Pancreas (tissue), 10 donors: ENCODE data around the gene CTAGE4. TPM values are rescaled to one million over a fixed set of nuclear protein-coding genes. Genes with fewer than 3 reads are reported as not detected.
A peak's percentile ranks its signal among the peaks of the same experiment; 100 is the strongest.
"Not testable (repeated sequence)": the region's sequence is repeated elsewhere in the genome, so short reads cannot be mapped to it uniquely, and the experiment has no call there.

ENCODE experiments used
- ATAC-seq, 4 donors: fragments of 200-7000 bp; cut with Tn5 transposase; one replicate each; pipeline versions ENCODE4 v1.8.0 to v1.9.1; 2020; ENCODE audit warnings: mild to moderate bottlenecking in 4 of 4, moderate library complexity in 4 of 4
- DNase-seq, 6 donors: peaks; one replicate each; pipeline ENCODE4 v3.0.0-alpha.2; 2020
- FAIRE-seq: peaks from 2 replicates; lab custom pipeline; 2012; peaks lifted over from hg19 to GRCh38; lab: Jason Lieb, UNC
- H3K27ac ChIP-seq, 4 donors: fragments of 200-600 bp; sonication (generic); 1 replicate in 3 of 4; 2 replicates in 1 of 4; pipeline versions ENCODE4 v1.5.0 to v1.8.0; 2020
- H3K27me3 ChIP-seq, 4 donors: fragments of 200-600 bp; one replicate each; pipeline ENCODE4 v1.8.0; 2021
- H3K36me3 ChIP-seq, 3 donors: fragments of 200-600 bp; sonication (generic) in 1 of 3; one replicate each; pipeline versions ENCODE4 v1.5.0 to v1.8.0; 2020 to 2021
- H3K4me1 ChIP-seq, 3 donors: fragments of 200-600 bp; one replicate each; pipeline ENCODE4 v1.8.0; 2021
- H3K4me3 ChIP-seq, 4 donors: fragments of 200-600 bp; sonication (generic) in 2 of 4; one replicate each; pipeline versions ENCODE4 v1.5.0 to v1.8.0; 2020 to 2021
- H3K9me3 ChIP-seq, 4 donors: fragments of 200-600 bp; one replicate each; pipeline ENCODE4 v1.8.0; 2021
- WGBS, 2 donors: extraction: QIAGEN DNeasy Blood & Tissue Kit; methylation state at CpG; one replicate each; pipeline ENCODE4 v1.1.7; 2013; 5-methylcytosine and 5-hydroxymethylcytosine counted together
- intact Hi-C, 3 donors: fragments of 100-400 bp; cut with DNase I; formaldehyde crosslinking; loops; one replicate each; pipeline versions ENCODE4 v1.11.1 to v1.14.2; 2022
- polyA plus RNA-seq, 2 donors: library from polyadenylated mRNA; stranded (reverse); fragments of 200-250 nt; gene quantifications; one replicate each; pipeline ENCODE4 v1.2.3, GENCODE V29; 2013
- total RNA-seq, 6 donors: library from RNA; stranded (reverse); fragmentation: NEBNext Ultra II Directional in 4 of 6; extraction: Animal tissue kit (Norgen Biotek cat#: 25700) in 4 of 6; gene quantifications; one replicate each; pipeline versions ENCODE4 v1.2.1 to v1.2.4, GENCODE V29; 2021 to 2023
- donor health status: healthy with polysubstance abuse.
- donor health status: DM: no; HTN: no; CAD: no; lungs with moderate emphysema.
- donor health status: DM: no; HTN: no; CAD: no.
- donor health status: control.
- donor health status: control.
- donor health status: Bipolar disorder and iron deficiency.
- donor health status: DM: yes; HTN: yes; CAD: no.
- donor health status: DM: no; HTN: no; CAD: no.
- donor health status: DM: no; HTN: no; CAD: no.
- donor health status: DM: yes; HTN: yes; CAD: no.

CTAGE4 gene
- total and polyA plus RNA-seq, 8 donors: 0.51 to 5.4 (median 2.1) TPM

DNA sequence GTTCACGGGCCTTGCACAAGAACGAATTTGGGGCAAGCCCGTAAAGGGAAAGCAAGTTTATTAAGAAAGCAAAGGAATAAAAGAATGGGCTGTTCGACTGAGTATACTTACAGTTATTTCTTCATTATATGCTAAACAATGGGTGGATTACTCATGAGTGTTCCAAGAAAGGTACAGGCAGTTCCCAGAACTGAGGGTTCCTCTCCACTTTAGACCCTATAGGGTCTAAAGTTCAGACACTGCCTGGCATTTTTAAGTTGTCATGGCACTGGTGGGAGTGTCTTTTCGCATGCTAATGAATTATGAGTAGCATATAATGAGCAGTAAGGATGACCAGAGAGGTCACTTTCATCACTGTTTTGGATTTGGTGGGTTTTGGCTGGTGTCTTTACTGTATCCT, 22.0 kb downstream of the CTAGE4 start:
- not testable (repeated sequence) for ATAC-seq, FAIRE-seq

DNA sequence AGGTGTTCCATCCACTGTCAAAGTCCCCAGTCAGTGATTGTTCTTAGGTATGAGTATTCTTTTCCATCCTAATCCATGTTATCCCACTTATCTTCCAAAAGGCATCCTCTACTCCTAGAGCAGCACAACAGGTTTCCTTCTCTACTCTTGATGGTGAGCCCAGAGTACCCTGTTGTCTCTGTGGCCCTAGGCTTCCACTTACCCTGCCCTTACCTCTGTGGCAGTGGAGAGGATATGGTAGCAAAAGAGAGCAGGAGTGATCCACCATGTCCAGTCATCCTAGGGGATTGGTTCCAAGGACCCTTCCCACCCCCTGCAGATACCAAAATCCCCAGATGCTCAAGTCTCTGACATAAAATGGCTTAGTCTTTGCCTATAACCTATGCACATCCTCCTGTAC, 33.9 kb downstream of the CTAGE4 start:
- FAIRE-seq, intact Hi-C loops, ATAC-seq, DNase-seq, H3K36me3 ChIP-seq, H3K27ac ChIP-seq, H3K4me3 ChIP-seq, H3K4me1 ChIP-seq, H3K9me3 ChIP-seq, H3K27me3 ChIP-seq: not testable (repeated sequence)

More for the DNA sequence above, 22.0 kb downstream of the CTAGE4 start:
- H3K27me3 ChIP-seq, H3K4me3 ChIP-seq, H3K4me1 ChIP-seq, H3K9me3 ChIP-seq, H3K36me3 ChIP-seq, DNase-seq, H3K27ac ChIP-seq, intact Hi-C loops: not testable (repeated sequence)
- WGBS, 2 donors: no CpG with 5 or more reads among the region's 5 CpGs

DNA sequence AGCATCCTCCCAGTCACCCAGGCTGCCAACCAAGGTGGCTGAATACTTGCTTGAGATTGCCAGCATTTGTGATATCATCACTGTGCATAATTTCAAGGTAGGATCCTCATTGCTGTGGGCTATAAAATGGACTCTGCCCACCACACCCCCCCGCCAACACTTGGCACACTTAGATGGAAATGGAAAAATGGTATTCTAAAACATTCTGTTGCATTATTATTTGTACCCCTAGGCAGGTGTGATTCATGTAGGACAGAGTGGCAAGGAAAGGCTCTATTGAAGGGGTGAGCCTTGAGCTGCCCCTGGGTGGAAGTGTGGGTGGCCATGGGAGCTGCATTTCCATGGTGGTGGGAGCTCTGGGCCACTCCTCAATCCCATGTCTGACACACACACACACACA, 35.3 kb downstream of the CTAGE4 start:
- H3K4me1 ChIP-seq, DNase-seq, H3K27me3 ChIP-seq, H3K27ac ChIP-seq, ATAC-seq, H3K9me3 ChIP-seq, intact Hi-C loops, H3K36me3 ChIP-seq, FAIRE-seq, H3K4me3 ChIP-seq: not testable (repeated sequence)
- 97 to 100% methylated on average over 1 of the region's 1 CpG for WGBS, 2 donors

DNA sequence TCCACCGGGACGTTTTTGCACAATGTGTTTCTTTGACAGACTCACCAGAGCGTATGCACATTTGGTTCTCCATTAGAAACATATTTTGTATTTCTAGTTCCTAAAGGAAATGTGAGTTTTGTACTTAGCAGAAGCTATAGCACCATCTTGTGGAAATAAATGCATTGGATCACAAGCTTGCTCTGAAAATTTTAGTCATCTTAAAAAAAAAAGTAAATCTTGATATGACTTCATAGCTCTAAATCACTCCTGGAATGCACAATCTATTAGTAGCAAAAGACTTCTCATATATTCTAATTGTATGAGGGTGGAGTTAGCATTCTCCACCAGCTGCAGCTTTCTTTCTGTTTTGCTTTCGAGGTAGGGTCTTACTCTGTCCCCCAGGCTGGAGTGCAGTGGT, 35.9 kb downstream of the CTAGE4 start:
- H3K4me1 ChIP-seq, H3K4me3 ChIP-seq, intact Hi-C loops, DNase-seq, H3K36me3 ChIP-seq, H3K27ac ChIP-seq, FAIRE-seq, H3K9me3 ChIP-seq, H3K27me3 ChIP-seq: not testable (repeated sequence)
- whole genome bisulfite sequencing, 2 donors: no CpG with 5 or more reads among the region's 4 CpGs
- ATAC-seq: peak; percentile 56 to 82 (median 72)

DNA sequence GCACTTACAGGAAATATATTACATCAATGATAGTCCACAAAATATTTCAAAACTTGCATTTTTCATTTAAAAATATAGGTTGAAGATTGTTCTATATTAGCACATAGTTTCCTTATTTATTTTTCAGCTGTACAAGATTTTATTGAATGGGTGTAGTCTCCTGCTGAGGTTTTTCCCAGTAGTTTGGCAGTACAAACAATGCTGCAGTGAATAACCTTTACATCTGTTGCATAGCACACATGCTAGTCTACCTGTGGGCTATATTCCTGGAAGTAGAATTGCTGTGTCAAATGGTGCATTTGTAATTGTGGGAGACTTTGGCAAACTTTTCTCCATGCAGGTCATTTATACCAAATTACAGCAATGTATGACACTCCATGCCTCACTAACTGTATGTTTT, 37.3 kb downstream of the CTAGE4 start:
- H3K27me3 ChIP-seq, H3K4me3 ChIP-seq, DNase-seq, intact Hi-C loops, H3K4me1 ChIP-seq, H3K27ac ChIP-seq, FAIRE-seq, H3K9me3 ChIP-seq, H3K36me3 ChIP-seq, ATAC-seq: not testable (repeated sequence)

DNA sequence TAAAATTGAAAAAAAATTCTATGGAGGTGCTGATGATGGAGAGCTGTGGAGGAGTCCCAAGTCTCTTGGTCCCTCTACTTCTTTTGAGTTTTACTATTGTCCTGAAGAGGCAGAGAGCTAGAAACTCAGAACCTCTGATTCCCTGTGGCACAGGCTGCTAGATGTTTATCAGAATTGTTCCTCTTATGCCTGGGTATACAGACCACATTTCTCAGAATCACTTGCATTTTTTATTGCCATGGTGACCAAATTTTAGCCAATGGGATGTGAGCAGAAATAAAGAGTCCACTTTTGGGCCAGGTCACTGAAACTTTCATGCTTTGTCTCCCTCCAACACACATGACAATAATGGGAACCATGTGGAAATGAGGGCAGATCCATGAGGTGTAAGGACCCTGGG, 40.4 kb downstream of the CTAGE4 start:
- H3K4me3 ChIP-seq, H3K9me3 ChIP-seq, ATAC-seq, H3K36me3 ChIP-seq, FAIRE-seq, DNase-seq, intact Hi-C loops, H3K27ac ChIP-seq, H3K27me3 ChIP-seq, H3K4me1 ChIP-seq: not testable (repeated sequence)

DNA sequence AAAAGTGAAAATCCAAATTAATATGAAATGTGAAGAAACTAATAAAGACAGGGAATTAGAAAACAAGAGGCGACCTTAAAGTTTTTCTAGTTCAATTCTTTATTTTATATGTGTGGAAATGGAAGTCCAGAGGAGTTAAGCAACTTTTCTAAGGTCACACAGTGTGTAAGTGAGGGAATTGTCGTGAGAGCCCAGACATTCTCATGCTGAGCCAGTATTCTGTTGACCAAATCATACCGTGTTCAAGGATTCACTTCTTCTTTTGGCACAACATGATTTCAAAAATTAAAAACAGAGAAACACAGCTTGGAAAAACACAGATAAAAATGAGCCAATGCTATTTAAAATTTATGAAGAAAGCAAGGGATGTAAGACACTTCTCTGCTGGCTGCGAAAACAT, 43.6 kb downstream of the CTAGE4 start:
- not testable (repeated sequence) for FAIRE-seq, H3K9me3 ChIP-seq
- WGBS, 2 donors: 72 to 78% methylated on average over 3 of the region's 4 CpGs

DNA sequence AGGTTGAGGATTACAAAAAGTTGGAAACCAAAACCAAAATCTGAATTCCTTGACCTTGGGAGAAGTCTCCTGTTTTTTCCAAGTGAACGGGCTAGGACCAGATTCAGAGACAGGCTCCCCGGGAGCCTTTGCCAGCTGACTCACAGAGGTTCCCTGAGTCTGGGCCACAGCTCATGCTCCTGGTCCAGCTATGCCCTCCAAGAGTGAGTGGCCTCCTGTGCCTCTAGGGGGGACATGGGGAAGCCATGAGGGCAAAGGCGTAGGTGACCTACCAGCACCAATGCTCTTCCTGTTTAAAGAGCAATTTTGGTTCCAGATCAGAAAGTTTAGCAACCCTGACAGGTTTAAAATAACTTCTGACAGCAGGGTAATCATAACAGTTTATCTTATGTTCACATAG, 45.5 kb downstream of the CTAGE4 start:
- DNase-seq, ATAC-seq, H3K27ac ChIP-seq, H3K4me1 ChIP-seq, intact Hi-C loops, H3K4me3 ChIP-seq, H3K27me3 ChIP-seq, H3K36me3 ChIP-seq, H3K9me3 ChIP-seq, FAIRE-seq: not testable (repeated sequence)
- 85 to 89% methylated on average over 1 of the region's 3 CpGs for WGBS, 2 donors

More for the DNA sequence above, 43.6 kb downstream of the CTAGE4 start:
- H3K4me3 ChIP-seq, H3K36me3 ChIP-seq, H3K27ac ChIP-seq, H3K4me1 ChIP-seq, intact Hi-C loops, H3K27me3 ChIP-seq, DNase-seq, ATAC-seq: not testable (repeated sequence)

DNA sequence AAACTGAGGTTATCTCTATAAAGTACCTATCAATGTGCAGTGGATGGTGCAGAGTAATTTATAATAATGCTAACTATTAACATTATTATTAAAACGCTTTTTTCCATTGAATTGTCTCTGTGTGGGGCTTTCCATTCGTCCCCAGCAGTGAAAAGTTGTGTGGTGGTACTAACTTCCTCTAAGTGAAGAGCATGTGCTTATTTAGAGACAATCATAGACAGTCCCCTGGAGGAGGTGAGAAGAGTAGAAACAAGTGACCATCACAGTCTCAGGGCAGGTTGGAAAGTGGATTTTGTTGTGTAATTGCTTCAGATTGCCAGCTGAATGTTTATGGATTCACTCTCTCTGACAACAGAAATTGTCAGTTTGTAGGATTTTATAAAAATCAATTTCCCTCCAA, 47.8 kb downstream of the CTAGE4 start:
- DNase-seq, intact Hi-C loops, H3K36me3 ChIP-seq, H3K27me3 ChIP-seq, H3K4me3 ChIP-seq, H3K27ac ChIP-seq, ATAC-seq, H3K4me1 ChIP-seq, H3K9me3 ChIP-seq, FAIRE-seq: not testable (repeated sequence)
- WGBS, 2 donors: no CpG with 5 or more reads among the region's 2 CpGs

DNA sequence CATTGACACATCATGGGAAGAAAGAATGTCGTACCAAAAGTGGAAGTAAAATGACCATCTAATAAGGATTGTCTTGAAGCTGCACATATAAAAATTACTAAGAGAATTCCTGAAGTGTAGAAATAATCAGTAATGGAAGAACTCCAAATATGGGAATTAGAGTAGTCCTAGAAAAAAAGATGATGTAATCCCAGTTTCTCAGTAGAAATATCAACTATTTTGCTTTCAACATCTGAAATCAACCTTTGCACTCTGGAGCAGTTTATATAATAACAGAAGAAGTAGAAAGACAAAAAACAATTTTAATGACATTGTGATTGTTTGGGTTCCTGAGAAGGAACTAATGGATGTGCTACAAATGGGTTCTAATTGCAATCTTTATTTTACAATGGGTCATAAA, 49.8 kb downstream of the CTAGE4 start:
- H3K4me3 ChIP-seq, H3K27me3 ChIP-seq, H3K9me3 ChIP-seq, FAIRE-seq, intact Hi-C loops, H3K36me3 ChIP-seq, H3K4me1 ChIP-seq, DNase-seq, H3K27ac ChIP-seq: not testable (repeated sequence)
- peak in 1 of 4 donors; percentile 22 for ATAC-seq
- 89 to 100% methylated on average over 1 of the region's 1 CpG for WGBS, 2 donors

Other genes with a start within 250 kb of the CTAGE4 start
- gene OR2F2, start 248.2 kb upstream of the CTAGE4 start, total RNA-seq: not detected
- gene OR2F2, start 248.2 kb upstream of the CTAGE4 start, polyA plus RNA-seq: not detected
- gene OR2F1, start 228.6 kb upstream of the CTAGE4 start, total RNA-seq: not detected
- not detected for gene OR2F1, start 228.6 kb upstream of the CTAGE4 start, polyA plus RNA-seq
- gene OR6B1, start 183.1 kb upstream of the CTAGE4 start, total RNA-seq: not detected
- not detected for gene OR6B1, start 183.1 kb upstream of the CTAGE4 start, polyA plus RNA-seq
- gene OR2A5, start 134.5 kb upstream of the CTAGE4 start, total RNA-seq: not detected
- not detected for gene OR2A5, start 134.5 kb upstream of the CTAGE4 start, polyA plus RNA-seq
- not detected for gene OR2A25, start 113.7 kb upstream of the CTAGE4 start, total RNA-seq
- under 1 TPM in 1 of 2 donors, not detected in 1; 0.12 TPM for gene OR2A25, start 113.7 kb upstream of the CTAGE4 start, polyA plus RNA-seq
- not detected for gene OR2A12, start 97.2 kb upstream of the CTAGE4 start, total RNA-seq
- not detected for gene OR2A12, start 97.2 kb upstream of the CTAGE4 start, polyA plus RNA-seq
- gene OR2A2, start 73.9 kb upstream of the CTAGE4 start, total RNA-seq: not detected
- gene OR2A2, start 73.9 kb upstream of the CTAGE4 start, polyA plus RNA-seq: not detected
- not detected for gene OR2A14, start 60.3 kb upstream of the CTAGE4 start, total RNA-seq
- gene OR2A14, start 60.3 kb upstream of the CTAGE4 start, polyA plus RNA-seq: not detected
- gene ARHGEF35, start 12.4 kb downstream of the CTAGE4 start, total RNA-seq: 10 to 100 TPM in 1 of 6 donors, 1 to 10 TPM in 5; 5.1 to 10.6 (median 7.6) TPM
- gene ARHGEF35, start 12.4 kb downstream of the CTAGE4 start, polyA plus RNA-seq: 1 to 10 TPM; 6.1 to 7.1 TPM
- gene OR2A42, start 56.1 kb downstream of the CTAGE4 start, total RNA-seq: not detected
- not detected for gene OR2A42, start 56.1 kb downstream of the CTAGE4 start, polyA plus RNA-seq
- 1 to 10 TPM; 2.9 to 5.7 (median 3.5) TPM for gene OR2A7, start 81.3 kb downstream of the CTAGE4 start, total RNA-seq
- 1 to 10 TPM; 1.3 to 1.4 TPM for gene OR2A7, start 81.3 kb downstream of the CTAGE4 start, polyA plus RNA-seq
- 1 to 10 TPM in 5 of 6 donors, under 1 TPM in 1; 0.72 to 2.6 (median 1.7) TPM for gene CTAGE8, start 85.8 kb downstream of the CTAGE4 start, total RNA-seq
- gene CTAGE8, start 85.8 kb downstream of the CTAGE4 start, polyA plus RNA-seq: 1 to 10 TPM in 1 of 2 donors, not detected in 1; 1.8 TPM
- not detected for gene OR2A1, start 129.0 kb downstream of the CTAGE4 start, total RNA-seq
- under 1 TPM in 1 of 2 donors, not detected in 1; 0.14 TPM for gene OR2A1, start 129.0 kb downstream of the CTAGE4 start, polyA plus RNA-seq
- gene ARHGEF5, start 171.9 kb downstream of the CTAGE4 start, total RNA-seq: 10 to 100 TPM; 14.2 to 28.4 (median 17.3) TPM
- 1 to 10 TPM; 8.4 to 9.1 TPM for gene ARHGEF5, start 171.9 kb downstream of the CTAGE4 start, polyA plus RNA-seq
- gene NOBOX, start 220.2 kb downstream of the CTAGE4 start, total RNA-seq: not detected
- gene NOBOX, start 220.2 kb downstream of the CTAGE4 start, polyA plus RNA-seq: not detected